ENCODE data around the gene ITGB2.

- TF ChIP-seq POLR2A (IDR thresholded peaks at IDR 0.05) (no peak), CTCF (IDR thresholded peaks at IDR 0.05) (no peak), EP300 (IDR thresholded peaks at IDR 0.05) (no peak), POLR2AphosphoS5 (IDR thresholded peaks at IDR 0.05) (no peak)
Measured at GRCh38 chr21:44918581-44919033, 2.1 kb downstream of the ITGB2 start.
